Dedifferentiated amniotic fluid mesenchymal stem cell (primary cell): Measurements from ENCODE around the gene AKR1B15.

ENCODE experiments used
- DNase-seq: peaks from one replicate; pipeline ENCODE4 v3.0.0-alpha.2; 2016; ENCODE audit errors: extremely low spot score

AKR1B15 gene

GRCh38 chr7:134616611-134617010 is 67.7 kb downstream of the AKR1B15 start:
- no peak for DNase-seq

GRCh38 chr7:134618756-134619530 is 70.0 kb downstream of the AKR1B15 start:
- DNase-seq, result peak; percentile 52

GRCh38 chr7:134619627-134620331 is 70.9 kb downstream of the AKR1B15 start:
- DNase-seq, result peak; percentile 82

GRCh38 chr7:134622303-134622995 is 73.5 kb downstream of the AKR1B15 start:
- DNase-seq, result no peak

- DNase-seq, result no peak
These were observed 74.3 kb downstream of the AKR1B15 start for GRCh38 chr7:134623193-134623592.

GRCh38 chr7:134625550-134625949 is 76.6 kb downstream of the AKR1B15 start:
- peak; percentile 70 for DNase-seq

- no peak for DNase-seq
These were observed 78.3 kb downstream of the AKR1B15 start for GRCh38 chr7:134627109-134627774.

GRCh38 chr7:134627775-134628153 is 78.9 kb downstream of the AKR1B15 start:
- DNase-seq, result no peak

- DNase-seq, result no peak
These were observed 80.5 kb downstream of the AKR1B15 start for GRCh38 chr7:134629445-134629844.
